GM12873 (cell line): ENCODE results near the gene CLCN6.

Experiments
- TF ChIP-seq, protein P1 (sequence below): IDR thresholded peaks from 2 replicates; pipeline ENCODE4 v1.5.1; 2012; ENCODE audit warnings: low read depth, mild to moderate bottlenecking, moderate library complexity, low read length, control low read depth; ENCODE audit not compliant: insufficient read depth; ENCODE audit errors: missing control alignments

The CLCN6 gene

GRCh38 chr1:11804666-11805421 lies 1.1 kb upstream of the CLCN6 start:
- TF ChIP-seq, protein P1, sequence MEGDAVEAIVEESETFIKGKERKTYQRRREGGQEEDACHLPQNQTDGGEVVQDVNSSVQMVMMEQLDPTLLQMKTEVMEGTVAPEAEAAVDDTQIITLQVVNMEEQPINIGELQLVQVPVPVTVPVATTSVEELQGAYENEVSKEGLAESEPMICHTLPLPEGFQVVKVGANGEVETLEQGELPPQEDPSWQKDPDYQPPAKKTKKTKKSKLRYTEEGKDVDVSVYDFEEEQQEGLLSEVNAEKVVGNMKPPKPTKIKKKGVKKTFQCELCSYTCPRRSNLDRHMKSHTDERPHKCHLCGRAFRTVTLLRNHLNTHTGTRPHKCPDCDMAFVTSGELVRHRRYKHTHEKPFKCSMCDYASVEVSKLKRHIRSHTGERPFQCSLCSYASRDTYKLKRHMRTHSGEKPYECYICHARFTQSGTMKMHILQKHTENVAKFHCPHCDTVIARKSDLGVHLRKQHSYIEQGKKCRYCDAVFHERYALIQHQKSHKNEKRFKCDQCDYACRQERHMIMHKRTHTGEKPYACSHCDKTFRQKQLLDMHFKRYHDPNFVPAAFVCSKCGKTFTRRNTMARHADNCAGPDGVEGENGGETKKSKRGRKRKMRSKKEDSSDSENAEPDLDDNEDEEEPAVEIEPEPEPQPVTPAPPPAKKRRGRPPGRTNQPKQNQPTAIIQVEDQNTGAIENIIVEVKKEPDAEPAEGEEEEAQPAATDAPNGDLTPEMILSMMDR, result no peak

DNA sequence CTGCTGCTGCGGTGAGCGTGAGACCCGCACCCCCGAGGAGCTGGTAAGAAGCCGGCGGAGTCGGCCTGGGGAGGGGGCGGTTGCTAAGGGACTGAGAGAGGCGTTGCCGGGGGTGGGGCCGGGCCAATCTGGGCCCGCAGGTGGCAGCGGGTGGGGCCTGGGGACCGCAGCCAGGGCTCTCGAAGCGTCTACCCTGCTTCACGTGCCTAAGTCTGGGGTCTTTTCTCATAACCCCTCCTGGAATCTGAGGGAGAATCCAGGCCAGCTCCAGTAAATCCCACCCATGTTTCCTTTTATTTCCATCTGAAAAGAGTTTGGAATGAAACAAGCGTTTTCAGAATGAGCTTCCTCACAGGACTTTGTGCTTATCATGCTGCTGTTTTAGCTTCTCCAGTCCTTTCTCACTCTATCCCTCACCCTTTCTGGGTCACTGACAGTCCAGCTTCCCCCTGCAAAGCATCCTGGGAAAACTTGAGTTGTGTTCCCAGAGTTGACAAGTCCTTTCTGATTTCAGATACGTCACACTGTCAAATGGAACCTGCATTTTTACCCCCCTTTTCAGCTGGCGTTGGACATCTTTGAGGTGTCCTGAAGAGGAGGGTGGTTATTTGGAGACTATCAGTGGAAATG lies 431 bp downstream of the CLCN6 start:
- TF ChIP-seq, protein P1, result no peak

DNA sequence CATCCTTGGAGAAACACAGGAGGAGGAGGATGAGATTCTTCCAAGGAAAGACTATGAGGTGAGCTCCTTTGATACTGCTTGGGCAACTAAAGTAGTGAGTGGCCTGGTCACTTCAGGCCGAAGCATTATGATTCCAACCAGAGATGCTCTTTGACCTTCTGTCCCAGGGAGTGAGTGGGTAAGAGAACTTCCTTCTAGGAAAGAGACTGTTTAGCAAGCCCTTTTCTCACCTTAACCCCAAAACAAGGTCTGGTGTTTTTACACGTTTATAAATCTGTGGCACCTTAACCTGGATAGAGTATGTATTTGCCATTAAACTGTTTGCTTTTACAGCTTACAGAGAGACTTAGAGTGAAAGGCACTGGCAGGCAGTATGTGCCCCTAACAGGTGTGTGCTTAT lies 1.1 kb downstream of the CLCN6 start:
- TF ChIP-seq, protein P1, result no peak

DNA sequence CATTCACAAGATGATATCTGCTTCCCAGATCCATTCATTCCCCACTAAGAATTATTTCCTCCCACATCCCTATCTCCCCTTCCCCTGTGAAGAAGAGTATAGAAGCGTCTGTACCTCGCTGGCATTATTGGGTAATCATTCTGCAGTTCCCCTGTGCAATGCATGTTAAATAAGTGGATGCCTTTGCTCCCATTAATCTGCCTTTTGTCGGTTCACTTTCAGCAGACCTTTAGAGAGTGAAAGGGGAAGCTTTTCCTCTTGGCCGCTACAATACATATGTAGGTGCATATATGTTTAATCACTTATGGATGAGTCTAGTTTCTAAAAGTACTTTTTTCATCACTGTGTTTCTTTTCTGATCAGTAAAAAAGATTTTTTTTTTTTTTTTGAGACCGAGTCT lies 7.0 kb downstream of the CLCN6 start:
- TF ChIP-seq, protein P1, result no peak

DNA sequence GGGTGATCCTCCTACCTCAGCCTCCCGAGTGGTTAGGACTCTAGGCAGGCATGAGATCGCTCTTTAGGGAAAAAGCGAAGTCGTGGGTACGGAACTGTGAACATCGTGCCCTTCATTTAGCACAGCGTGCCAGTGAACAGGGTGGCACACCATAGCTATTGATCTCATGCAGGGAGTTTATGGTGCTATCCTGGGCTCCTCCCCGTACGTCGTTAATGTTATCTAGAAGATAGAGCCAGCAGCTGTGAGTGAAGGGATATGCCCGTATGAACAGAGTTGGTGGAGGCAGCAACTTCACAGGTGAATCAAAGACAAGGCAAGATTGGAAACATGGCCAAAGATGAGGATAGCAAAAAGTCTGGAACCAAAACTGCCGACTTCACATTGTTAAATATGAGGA lies 11.2 kb downstream of the CLCN6 start:
- TF ChIP-seq, protein P1, result no peak

DNA sequence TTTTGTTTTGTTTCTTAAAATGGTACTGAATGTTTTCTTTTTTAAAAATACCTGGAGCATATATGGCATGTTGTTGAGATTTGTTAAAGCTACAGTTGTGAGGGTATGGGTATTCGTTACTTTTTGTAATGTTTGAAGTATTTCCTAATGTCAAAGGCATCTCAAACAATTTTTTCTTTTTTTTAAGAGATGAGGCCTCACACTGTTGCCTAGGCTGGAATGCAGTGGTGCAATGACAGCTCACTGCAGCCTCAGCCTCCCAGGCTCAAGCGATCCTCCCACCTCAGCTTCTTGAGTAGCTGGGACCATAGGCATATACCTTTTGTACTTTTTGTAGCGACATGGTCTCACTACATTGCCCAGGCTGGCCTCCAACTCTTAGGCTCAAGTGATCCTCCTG lies 16.1 kb downstream of the CLCN6 start:
- TF ChIP-seq, protein P1, result no peak

GRCh38 chr1:11823366-11824137 lies 17.6 kb downstream of the CLCN6 start:
- TF ChIP-seq, protein P1, result no peak
